SK-N-MC (cell line): ENCODE measurements around the gene SAMHD1.

Experiments used
- EZH2 ChIP-seq: fragments of 200-600 bp; sonication (generic); IDR thresholded peaks from one replicate; pipeline ENCODE4 v1.6.1; 2017; ENCODE audit warnings: antibody characterized with exemption
- POLR2AphosphoS5 ChIP-seq: IDR thresholded peaks from 2 replicates; pipeline ENCODE4 v1.6.1; 2012; ENCODE audit warnings: mild to moderate bottlenecking, low read depth, low read length, borderline replicate concordance

- TF ChIP-seq POLR2AphosphoS5 (no peak), EZH2 (no peak)
Observed at GRCh38 chr20:36920334-36920730, 31.2 kb downstream of the SAMHD1 start.
